HL-60/S4 treated with retinoic acid at 250 ng/mL for 4 days and 3 days (cell line): Measurements from ENCODE around the gene PROCA1.
"Not testable (repeated sequence)": the region's sequence is repeated elsewhere in the genome, so short reads cannot be mapped to it uniquely, and the experiment has no call there.

Source experiments
- in situ Hi-C: fragments of 300-500 bp; cut with MboI; formaldehyde crosslinking; loops from 2 replicates; pipeline ENCODE4 v1.7.0; 2022; ENCODE audit warnings: low sequenced_read_pairs

The PROCA1 gene

DNA sequence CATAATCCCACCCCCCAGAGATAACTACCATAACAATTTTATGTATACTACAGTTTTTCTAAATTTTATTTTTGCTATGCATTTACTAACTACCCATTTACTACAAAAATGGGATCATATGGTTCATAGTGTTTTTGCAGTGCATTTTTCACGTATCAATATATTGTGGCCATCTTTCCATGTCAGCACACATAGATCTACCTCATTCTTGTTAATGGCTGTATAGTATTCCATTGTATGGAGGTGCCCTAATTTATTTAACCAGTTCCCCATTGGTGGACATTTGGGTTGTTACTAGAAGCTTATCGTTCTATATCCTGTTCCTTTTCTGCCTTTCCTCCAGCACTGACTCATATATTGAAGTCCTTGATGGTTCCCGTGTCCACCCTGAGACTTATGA lies 22.7 kb downstream of the PROCA1 start:
- in situ Hi-C loops = no loop called here

DNA sequence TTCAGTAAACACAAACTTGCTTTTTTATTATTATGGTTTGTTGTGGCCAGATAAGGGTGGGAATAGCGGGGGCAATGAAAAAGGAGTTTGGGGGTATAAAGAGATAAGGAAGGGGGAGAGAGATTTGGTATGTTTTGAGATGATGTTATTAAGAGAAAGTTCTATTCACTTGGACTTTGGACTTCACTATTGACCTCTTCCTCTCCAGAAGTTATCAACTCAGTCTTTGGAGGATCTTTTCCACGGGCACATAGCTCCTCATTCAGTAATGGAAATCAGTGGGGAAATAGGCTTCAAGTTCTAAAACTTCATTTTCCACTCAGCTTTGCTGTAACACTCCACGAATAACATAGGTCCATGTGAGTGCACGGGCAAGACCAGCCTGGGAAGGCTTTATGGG lies 23.2 kb downstream of the PROCA1 start:
- in situ Hi-C loops = no loop called here

DNA sequence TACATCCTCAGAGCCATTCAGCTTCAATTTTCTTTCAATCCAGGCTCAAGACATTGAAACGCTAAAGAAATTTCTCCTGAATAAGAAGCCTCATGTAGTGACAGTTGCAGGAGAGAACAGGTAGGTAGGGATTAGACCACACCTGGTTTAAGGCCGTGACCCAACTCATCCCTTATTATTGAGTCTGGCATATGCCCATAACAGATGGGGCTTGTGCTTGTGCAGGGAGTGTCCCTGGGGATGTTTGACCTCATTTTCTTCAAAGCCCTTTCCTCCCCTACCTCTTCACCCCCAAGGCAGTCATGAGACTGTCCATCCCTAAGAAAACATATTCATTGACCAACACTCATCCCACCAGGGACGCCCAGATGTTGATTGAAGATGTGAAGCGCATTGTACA lies 25.4 kb downstream of the PROCA1 start:
- in situ Hi-C loops = no loop called here

DNA sequence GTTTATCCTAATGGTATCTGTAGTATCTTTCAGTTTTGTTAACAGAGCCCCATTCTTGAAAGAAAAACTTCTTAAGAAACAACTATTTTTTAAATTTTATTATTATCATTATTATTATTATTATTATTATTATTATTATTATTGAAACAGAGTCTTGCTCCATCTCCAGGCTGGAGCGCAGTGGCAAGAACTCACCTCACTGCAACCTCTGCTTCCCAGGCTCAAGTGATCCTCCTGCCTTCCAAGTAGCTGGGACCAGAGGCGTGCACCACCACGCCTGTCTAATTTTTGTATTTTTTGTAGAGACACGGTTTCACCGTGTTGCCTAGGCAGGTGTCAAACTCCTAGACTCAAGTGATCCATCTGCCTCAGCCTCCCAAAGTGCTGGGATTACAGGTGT lies 26.3 kb downstream of the PROCA1 start:
- in situ Hi-C loops = no loop called here

GRCh38 chr17:28684963-28685362 lies 26.7 kb downstream of the PROCA1 start:
- in situ Hi-C loops = no loop called here

GRCh38 chr17:28682655-28683054 lies 29.0 kb downstream of the PROCA1 start:
- in situ Hi-C loops = no loop called here

GRCh38 chr17:28675980-28676379 lies 35.7 kb downstream of the PROCA1 start:
- in situ Hi-C loops = no loop called here

- in situ Hi-C loops = no loop called here
Measured at GRCh38 chr17:28675490-28675889, 36.2 kb downstream of the PROCA1 start.

DNA sequence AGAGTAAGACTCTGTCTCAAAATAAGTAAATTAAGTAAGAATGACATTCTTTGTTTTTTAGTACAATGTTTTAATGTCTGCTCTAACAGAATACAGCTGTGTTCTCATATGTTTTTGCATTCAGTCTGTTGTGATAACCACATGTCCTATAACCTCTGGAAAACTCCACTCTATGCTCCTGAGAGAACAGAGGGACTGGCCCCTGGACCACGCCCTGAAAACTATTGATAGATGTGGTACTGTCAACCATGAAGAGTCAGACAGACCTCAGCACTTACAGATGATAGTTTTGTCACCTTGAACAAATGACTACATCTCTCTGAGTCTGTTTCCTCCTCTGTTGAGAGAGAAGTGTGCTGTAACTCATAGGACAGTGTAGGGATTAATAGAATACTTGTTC lies 41.8 kb downstream of the PROCA1 start:
- in situ Hi-C loops = no loop called here

- in situ Hi-C loops = no loop called here
Measured at GRCh38 chr17:28667870-28668269, 43.8 kb downstream of the PROCA1 start.

DNA sequence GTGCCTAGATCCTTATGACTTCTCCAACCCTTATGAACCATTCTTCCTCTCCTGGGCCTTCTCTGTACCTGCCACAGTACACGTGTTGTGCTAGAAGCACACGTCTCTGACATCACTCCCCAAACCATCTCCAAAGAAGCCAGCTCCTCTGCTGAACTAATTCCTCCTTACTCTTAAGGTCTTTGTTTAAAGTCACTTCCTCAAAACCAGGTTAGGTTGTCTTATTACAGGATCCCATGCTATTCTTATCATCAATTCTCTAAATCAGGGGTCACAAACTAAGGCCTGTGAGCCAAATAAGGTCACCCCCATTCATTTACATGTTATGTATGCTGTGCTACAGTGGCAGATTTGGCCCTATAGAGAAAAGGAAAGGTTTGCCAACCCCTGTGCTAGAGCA lies 45.7 kb downstream of the PROCA1 start:
- in situ Hi-C loops = no loop called here

GRCh38 chr17:28663723-28664122 lies 48.0 kb downstream of the PROCA1 start:
- in situ Hi-C loops = no loop called here

GRCh38 chr17:28662527-28662829 lies 49.2 kb downstream of the PROCA1 start:
- in situ Hi-C loops = no loop called here

DNA sequence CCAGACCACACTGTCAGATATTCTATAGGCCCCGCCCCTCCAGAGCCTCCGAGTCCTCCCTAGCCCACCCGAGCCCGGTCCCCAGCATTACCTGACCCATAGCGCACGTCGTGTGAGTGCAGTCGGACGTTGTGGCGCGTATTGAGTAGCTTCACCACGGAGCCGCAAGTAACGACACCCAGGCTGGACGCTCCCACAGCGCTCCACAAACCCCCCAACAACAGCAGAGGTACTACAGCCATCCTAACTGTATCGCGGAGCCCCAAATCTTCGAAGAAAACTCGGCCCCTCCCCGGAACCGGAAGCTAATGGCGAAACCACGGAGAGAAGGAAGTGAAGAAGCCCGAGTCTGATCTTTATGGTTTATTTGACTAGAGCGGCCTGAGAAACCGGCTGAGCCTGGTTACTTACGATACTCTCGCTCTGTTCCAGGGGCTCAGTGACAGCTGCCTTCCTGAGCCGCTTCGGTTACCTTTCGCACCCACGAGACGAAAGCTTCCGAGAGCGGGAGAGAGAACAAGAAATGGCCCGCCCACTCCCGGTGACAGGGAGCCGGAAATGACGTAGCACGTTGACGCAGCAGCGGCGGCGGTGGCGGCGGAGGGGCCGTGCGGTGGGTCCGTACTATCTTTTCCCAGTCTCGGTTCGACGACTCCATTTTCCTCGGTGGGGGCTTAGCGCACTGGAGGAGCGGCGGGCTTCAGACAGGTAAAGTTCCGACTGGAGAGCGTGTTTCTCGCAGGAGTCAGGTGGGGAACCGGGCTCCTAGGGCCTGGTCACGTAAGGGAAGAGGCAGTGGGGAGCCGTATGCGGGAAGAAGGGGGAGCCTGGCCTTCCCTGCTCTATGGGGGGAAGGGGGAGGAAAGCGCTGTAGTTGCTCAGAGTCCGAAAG lies 49.8 kb downstream of the PROCA1 start, which contains the start of the genes SDF2 and SUPT6H:
Gene SDF2 (minus strand): TSS at position 272 of the 892 bp plus-strand sequence. CDS start 30 bp downstream, at position 242.
Gene SUPT6H (plus strand): TSS at position 571 of the 892 bp plus-strand sequence. CDS start 11,197 bp downstream, outside the sequence.
- in situ Hi-C loops = no loop called here

GRCh38 chr17:28659497-28659881 lies 52.2 kb downstream of the PROCA1 start:
- in situ Hi-C loops = not testable (repeated sequence)

DNA sequence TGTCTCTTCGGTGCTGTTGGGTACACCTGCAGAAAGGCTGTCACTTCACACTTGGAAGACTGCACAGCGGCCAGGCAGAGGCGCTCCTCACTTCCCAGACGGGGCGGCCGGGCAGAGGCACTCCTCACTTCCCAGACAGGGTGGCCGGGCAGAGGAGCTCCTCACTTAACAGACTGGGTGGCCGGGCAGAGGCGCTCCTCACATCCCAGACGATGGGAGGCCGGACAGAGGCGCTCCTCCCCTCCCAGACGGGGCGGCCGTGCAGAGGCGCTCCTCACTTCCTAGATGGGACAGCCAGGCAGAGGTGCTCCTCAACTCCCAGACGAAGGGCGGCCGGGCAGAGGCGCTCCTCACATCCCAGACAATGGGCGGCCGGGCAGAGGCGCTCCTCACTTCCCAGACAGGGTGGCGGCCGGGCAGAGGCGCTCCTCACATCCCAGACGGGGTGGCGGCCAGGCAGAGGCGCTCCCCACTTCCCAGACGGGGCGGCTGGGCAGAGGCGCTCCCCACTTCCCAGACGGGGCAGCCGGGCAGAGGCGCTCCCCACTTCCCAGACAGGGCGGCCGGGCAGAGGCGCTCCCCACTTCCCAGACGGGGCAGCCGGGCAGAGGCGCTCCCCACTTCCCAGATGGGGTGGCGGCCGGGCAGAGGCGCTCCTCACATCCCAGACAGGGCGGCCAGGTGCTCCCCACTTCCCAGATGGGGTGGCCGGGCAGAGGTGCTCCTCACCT lies 52.8 kb downstream of the PROCA1 start:
- in situ Hi-C loops = not testable (repeated sequence)

GRCh38 chr17:28658342-28658741 lies 53.3 kb downstream of the PROCA1 start:
- in situ Hi-C loops = not testable (repeated sequence)

DNA sequence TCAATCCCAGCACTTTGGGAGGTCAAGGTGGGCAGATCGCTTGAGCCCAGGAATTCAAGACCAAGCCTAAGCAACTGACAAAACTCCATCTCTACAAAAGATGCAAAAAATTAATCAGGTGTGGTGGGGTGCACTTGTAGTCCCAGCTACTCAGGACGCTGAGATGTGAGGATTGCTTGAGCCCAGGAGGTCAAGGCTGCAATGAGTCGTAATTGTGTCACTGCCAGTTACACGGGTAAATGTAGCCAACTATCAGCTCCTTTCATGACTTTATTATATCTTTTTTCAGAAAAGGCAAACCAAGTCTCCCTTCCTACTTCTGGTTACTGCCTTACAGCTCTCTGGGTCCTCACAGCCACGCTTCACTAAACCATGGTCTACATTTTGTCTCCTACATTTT lies 53.9 kb downstream of the PROCA1 start:
- in situ Hi-C loops = no loop called here

GRCh38 chr17:28655160-28655559 lies 56.5 kb downstream of the PROCA1 start:
- in situ Hi-C loops = no loop called here
